Ishikawa (cell line): ENCODE data around the gene GDF15.
A peak's percentile ranks its signal among the peaks of the same experiment; 100 is the strongest.

Experiments
- CEBPB ChIP-seq: IDR thresholded peaks from 2 replicates; pipeline ENCODE4 v1.6.1; 2012
- CREB1 ChIP-seq: IDR thresholded peaks from 2 replicates; pipeline ENCODE4 v1.6.1; 2012; ENCODE audit warnings: low read depth
- EGR1 ChIP-seq: IDR thresholded peaks from 2 replicates; pipeline ENCODE4 v1.6.1; 2012
- EP300 ChIP-seq: IDR thresholded peaks from 2 replicates; pipeline ENCODE4 v1.6.1; 2012; ENCODE audit warnings: borderline replicate concordance
- FOXM1 ChIP-seq: IDR thresholded peaks from 2 replicates; pipeline ENCODE4 v1.6.1; 2012; ENCODE audit warnings: low read depth, borderline replicate concordance
- NFIC ChIP-seq: IDR thresholded peaks from 2 replicates; pipeline ENCODE4 v1.6.1; 2012
- RAD21 ChIP-seq: IDR thresholded peaks from 2 replicates; pipeline ENCODE4 v1.6.1; 2012; ENCODE audit warnings: low read depth
- TAF1 ChIP-seq: IDR thresholded peaks from 2 replicates; pipeline ENCODE4 v1.6.1; 2012; ENCODE audit warnings: low read depth, mild to moderate bottlenecking
- TCF12 ChIP-seq: IDR thresholded peaks from 2 replicates; pipeline ENCODE4 v1.6.1; 2012; ENCODE audit warnings: low read depth
- TEAD4 ChIP-seq: IDR thresholded peaks from 2 replicates; pipeline ENCODE4 v1.6.1; 2012
- YY1 ChIP-seq: IDR thresholded peaks from 2 replicates; pipeline ENCODE4 v1.6.1; 2012; ENCODE audit warnings: low read depth
- ZBTB7A ChIP-seq: IDR thresholded peaks from 2 replicates; pipeline ENCODE4 v1.6.1; 2012; ENCODE audit warnings: low read depth
- TF ChIP-seq, protein P1 (sequence below): IDR thresholded peaks from 2 replicates; pipeline ENCODE4 v1.6.1; 2012; ENCODE audit warnings: low read depth, mild to moderate bottlenecking
- TF ChIP-seq, protein P2 (sequence below): IDR thresholded peaks from 2 replicates; pipeline ENCODE4 v1.6.1; 2012

The GDF15 gene

DNA sequence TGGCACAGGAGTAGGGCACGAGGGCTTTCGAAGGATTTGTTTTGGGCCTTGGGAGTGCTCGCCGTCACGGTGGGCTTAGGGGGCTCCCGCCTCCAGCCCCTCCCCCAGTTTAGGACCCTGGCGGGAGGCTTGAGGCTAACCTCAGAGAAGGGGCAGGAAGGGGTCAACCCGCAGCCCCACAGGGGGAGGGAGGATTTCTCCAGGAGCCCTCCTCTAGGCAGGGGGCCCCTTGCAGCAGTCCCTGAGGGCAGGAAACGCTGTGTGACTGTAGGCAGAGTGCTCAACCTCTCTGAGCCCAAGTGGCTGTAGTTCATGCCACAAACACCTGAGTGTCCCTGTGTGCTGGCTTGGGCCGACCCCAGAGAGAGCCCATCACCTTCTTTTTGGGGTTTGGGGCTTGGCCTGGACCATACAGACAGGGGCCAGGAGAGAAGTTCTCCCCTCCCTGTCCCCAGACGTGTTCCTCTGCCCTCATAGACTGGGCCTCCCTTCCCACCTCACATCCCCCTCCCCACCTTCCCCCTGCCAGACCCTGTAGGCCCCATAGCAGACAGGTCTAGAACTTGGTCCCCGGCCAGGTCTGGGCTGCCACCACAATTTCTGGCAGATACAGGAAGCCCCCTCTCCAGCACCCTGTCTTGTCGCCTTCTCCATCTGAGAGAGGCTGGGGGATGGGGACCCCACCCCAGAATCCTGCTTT, 43.9 kb downstream of the GDF15 start:
- TF ChIP-seq TCF12 (no peak), TAF1 (no peak), ZBTB7A (no peak), TEAD4 (no peak), YY1 (no peak), NFIC (no peak), EGR1 (no peak), EP300 (no peak), CEBPB (no peak)
- TF ChIP-seq, protein P1, sequence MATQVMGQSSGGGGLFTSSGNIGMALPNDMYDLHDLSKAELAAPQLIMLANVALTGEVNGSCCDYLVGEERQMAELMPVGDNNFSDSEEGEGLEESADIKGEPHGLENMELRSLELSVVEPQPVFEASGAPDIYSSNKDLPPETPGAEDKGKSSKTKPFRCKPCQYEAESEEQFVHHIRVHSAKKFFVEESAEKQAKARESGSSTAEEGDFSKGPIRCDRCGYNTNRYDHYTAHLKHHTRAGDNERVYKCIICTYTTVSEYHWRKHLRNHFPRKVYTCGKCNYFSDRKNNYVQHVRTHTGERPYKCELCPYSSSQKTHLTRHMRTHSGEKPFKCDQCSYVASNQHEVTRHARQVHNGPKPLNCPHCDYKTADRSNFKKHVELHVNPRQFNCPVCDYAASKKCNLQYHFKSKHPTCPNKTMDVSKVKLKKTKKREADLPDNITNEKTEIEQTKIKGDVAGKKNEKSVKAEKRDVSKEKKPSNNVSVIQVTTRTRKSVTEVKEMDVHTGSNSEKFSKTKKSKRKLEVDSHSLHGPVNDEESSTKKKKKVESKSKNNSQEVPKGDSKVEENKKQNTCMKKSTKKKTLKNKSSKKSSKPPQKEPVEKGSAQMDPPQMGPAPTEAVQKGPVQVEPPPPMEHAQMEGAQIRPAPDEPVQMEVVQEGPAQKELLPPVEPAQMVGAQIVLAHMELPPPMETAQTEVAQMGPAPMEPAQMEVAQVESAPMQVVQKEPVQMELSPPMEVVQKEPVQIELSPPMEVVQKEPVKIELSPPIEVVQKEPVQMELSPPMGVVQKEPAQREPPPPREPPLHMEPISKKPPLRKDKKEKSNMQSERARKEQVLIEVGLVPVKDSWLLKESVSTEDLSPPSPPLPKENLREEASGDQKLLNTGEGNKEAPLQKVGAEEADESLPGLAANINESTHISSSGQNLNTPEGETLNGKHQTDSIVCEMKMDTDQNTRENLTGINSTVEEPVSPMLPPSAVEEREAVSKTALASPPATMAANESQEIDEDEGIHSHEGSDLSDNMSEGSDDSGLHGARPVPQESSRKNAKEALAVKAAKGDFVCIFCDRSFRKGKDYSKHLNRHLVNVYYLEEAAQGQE: no peak
- TF ChIP-seq, protein P2, sequence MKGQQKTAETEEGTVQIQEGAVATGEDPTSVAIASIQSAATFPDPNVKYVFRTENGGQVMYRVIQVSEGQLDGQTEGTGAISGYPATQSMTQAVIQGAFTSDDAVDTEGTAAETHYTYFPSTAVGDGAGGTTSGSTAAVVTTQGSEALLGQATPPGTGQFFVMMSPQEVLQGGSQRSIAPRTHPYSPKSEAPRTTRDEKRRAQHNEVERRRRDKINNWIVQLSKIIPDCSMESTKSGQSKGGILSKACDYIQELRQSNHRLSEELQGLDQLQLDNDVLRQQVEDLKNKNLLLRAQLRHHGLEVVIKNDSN: no peak

DNA sequence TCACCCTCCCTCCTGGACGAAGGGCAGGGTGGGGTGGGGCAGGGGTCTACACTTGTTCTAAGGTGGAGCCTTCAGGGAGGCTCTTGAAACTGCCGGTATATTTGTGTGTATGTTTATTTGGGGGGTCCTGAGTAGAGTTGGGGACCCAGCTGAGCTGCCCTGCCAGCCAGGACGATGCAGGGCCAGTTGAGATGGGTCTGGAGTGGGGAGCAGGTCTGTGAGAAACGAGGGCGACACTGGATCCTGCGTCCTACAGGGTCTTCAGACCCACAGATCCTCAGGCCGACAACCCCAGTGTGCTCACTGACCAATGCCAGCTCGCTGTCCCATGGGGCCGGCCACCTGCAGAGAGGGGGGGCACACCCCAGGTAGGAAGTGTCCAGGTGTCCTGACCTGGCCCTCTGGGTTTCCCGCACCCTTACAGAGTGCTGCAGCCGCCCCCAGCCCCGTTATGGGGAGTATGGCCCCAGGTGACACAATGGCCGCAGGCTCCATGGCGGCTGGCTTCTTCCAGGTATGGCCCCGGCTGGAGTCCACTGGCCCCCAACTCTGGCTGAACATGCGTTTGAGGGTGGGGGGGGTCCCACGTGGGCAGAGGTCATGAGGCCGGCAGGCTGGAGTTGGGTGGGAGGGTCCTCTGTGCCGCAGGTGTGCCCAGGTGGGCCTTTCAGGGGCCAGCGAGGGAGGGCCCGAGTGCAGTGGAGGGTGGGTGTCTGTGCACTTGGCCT, 44.6 kb downstream of the GDF15 start:
- TF ChIP-seq TAF1 (no peak), ZBTB7A (peak; percentile 42; the same call in 1 of the 2 replicates)

DNA sequence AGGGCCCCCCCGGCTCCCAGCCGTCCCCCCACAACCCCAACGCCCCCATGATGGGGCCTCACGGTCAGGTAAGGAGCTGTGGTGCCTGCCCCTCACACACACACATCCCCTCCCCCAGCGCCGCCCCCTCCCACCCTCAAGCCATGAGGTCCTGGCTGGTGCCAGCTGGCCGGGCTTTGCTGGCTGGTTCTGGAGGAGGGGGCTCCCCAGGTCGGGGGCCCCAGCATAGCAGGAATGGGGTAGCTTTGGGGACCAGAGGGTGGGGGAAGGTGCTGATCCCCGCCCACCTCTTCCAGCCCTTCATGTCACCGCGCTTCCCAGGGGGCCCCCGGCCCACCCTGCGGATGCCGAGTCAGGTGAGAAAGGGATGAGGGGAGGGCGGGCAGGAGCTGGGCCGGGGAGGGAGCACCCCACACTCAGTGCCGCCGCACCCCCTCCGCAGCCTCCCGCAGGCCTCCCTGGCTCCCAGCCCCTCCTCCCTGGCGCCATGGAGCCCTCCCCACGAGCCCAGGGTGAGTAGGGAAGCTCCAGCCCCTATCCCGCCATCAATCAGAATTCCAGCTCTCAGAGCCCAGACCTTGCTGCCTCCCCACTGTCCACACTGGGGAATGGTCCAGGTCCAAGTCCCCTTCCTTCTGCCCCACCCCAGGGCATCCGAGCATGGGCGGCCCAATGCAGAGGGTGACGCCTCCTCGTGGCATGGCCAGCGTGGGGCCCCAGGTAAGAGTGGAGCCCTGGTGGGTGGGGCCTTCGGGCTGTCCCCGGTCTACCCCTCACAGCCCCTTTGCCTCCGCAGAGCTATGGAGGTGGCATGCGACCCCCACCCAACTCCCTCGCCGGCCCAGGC, 45.6 kb downstream of the GDF15 start:
- TF ChIP-seq ZBTB7A (no peak), EGR1 (no peak), CREB1 (no peak), EP300 (no peak), TAF1 (no peak), FOXM1 (no peak), TEAD4 (no peak), YY1 (no peak), RAD21 (no peak)
- TF ChIP-seq, protein P2: no peak

DNA sequence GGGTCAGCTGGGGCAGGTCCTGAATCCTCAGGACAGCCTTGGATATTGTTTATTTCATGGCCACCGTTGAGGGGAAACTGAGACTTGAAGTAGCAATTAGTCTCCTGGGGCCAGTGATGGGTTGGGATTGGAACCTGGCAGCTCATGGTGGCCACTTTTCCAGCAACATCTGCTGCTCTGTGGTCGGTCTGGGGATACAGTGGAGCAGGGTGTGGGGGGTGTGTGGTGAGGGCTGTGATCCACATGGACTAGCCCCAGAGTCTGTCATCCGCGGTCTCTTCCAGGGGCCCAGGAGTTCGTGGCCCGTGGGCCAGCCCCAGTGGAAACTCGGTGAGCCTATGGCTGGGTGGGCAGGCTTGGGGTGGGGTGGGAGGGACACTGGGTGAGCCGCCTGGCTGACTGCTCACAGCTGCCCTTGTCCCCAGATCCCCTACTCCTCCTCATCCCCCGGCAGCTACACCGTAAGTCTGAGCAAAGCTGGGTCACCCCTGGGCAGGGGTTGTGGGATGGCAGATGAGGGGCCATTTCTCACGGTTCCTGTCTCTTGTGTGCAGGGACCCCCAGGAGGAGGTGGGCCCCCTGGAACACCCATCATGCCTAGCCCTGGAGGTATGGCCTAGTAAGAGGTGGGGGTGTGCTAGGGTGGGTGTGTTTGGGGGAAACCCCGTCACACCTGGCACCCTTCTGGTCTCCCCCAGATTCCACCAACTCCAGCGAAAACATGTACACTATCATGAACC, 46.5 kb downstream of the GDF15 start:
- TF ChIP-seq TAF1: no peak
- no peak for TF ChIP-seq EGR1
- TF ChIP-seq YY1: no peak
- TF ChIP-seq NFIC: no peak
- TF ChIP-seq, protein P1: no peak

DNA sequence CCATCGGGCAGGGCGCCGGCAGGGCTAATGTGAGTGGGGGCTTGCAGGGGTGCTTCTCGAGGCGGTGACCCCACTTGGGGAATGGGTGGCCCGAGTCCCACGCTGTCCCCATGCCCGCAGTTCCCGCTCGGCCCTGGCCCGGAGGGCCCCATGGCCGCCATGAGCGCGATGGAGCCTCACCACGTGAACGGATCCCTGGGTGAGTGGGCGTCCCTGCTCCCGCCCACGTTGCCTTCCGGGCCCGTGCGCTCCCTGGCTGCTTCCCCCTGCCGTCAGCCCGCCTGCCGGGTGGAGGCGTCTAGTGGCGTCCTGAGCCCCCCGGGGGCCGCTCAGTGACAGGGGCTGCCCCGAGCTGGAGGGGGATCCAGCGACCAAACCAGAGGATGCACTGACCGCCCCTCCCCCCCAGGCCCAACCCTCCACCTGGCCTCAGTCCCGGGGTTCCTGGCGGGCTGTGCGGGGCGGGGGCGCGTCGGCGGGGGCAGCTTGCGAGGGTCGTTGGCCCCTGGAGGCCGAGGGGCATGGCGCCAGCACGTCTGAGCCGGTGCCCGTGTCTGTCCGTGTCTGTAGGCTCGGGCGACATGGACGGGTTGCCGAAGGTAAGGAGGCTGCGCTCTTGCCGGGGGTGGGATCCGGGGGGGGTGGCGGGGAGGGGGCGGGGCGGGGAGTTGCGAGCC, 47.2 kb downstream of the GDF15 start:
- TF ChIP-seq TCF12 (no peak), NFIC (no peak), CREB1 (no peak), ZBTB7A (no peak), YY1 (no peak), EGR1 (peak; percentile 49; the same call in 1 of the 2 replicates)
- TF ChIP-seq, protein P1: no peak
